T-helper 9 cell (primary cell): ENCODE measurements around the gene ATP9A.
A peak's percentile ranks its signal among the peaks of the same experiment; 100 is the strongest.

Source experiments
- DNase-seq: peaks from one replicate; pipeline ENCODE4 v3.0.0-alpha.2; 2020

The ATP9A gene

DNA sequence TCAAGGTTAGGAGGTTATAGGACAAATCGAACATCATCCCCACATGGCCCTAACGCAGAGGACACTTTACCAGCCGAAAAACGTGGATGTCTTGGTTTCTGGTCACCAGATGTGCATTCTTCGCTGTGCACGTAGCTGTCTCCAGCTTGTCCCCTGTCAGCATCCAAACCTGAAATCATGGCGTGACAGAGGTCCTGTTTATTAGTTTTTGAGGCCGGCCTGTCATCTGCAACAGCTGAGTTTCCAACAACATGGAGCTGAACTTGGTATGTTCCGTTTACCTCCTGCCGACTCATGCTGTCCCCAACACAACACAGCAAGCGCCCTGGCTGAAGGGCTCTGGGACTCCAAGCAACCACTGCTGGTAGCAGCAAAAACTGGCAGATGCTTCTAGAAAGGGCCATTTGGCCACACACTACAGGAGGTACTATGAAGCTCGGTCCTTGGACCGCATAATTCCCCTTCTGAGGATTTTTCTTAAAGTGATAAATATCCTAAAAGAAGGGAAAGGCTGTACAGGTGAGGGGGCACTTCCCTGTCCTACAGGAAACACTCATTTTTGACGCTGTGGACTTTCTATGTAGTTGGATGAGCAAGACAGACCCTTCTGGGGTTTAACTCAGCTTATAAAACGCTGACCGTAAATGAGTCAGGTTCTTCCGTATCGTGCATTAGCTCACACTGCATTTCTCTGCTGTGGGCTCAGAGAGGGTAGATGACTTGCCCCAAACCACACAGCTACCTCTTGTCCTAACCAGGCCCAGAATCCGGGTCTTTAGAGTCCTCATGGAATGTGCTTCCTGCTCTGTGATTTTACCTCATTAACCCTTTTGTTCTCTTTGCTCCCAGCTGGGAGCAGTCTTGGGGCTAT, 146.0 kb downstream of the ATP9A start:
- DNase-seq, result no peak

DNA sequence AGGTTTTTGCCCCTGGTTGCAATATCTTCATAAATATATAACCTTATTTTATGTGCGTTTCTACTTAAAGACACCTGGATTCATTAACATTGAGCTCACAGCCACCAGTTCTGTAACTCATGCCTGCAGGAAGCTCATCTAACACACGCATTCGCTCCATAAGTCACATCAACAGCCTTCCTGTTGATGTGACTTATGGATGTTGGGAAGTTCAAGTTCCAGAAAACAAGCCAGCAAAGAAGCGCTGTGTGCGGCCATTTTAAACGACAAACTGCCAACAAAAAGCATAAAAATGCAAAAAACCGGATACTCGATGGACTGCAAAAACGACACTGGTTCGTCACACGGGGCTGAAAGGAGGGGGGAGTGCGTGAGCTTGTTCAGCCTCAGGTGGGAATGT, 147.8 kb downstream of the ATP9A start:
- DNase-seq, result no peak

DNA sequence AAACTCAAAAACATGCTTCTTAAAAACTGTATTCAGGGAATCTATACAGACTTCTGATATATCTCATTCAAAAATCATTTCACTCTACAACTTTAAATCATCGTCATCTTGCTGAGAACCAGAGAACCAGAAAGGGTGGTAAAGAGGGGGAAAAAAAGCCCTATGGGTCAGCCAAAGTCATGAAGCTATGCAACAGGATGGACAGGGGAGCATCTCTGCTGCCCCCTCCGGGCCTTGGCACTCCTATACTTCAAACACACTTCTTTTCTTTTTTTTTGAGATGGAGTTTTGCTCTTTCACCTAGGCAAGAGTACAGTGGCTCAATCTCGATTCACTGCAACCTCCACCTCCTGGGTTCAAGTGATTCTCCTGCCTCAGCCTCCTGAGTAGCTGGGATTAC, 152.1 kb downstream of the ATP9A start:
- no peak for DNase-seq

DNA sequence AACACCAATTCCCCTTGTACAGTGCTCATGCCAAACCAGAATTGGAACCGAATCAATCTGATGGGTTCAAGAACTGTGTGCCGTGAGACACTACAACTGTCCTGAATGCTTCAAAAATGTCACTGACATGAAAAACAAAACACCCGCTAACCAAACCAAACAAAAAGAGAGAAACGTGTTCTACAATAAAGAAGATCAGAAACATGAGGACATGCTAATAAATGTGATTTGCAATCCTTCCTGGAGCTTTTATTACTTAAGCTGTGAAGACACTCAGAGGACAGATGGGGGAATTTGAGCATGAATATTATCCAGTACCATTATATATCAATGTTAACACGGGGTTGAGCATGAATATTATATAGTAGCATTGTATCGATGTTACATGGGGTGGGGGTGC, 153.5 kb downstream of the ATP9A start:
- DNase-seq, result no peak

DNA sequence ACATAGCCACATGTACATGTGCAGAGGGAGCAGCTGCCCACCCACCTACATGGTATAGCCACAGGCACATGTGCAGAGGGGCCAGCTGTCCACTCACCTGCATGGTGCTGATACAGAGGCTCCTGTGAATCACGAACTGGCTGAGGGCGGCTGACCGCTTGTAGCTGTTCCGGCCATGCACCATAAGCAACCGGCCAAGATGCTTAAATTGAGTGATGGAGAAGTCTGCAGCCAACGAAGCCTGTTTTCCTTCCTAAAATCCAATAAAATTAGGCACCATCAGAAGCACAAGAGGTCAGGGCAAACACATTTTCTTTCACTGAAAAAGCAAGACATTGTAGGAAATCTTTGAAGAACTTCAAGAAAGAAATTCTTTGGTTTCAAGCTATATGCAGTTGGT, 154.6 kb downstream of the ATP9A start:
- DNase-seq, result no peak

DNA sequence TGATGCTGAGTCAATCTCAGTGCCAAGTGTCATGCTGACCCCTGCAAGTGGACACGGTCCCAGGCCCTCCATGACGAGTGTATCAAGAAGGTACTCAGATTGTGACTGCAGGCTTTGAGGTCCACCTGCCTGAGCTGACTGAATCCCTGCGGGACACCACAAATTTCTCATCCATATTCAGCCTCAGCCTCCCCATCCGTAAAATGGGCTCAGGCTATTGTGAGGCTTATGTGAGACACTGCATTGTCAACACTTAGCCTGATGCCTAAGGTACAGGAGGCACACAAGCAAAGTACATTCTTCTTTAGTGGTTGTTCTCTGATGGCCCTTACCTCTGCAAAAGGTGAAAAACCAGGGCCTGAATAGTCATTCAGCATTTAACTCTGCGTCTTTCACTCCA, 155.3 kb downstream of the ATP9A start:
- DNase-seq, result no peak

DNA sequence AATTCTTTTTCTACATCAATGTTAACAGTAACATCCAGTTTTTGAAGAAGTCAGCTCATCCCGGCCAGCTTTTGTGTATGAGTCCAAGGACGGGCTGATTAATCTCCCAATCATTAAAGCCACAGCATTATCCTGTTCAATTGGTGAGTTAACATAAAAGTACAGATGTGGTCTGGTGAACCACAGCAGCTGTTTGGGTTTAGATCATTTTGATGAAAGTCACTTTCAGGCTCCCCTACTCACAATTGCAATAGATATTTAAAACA, 156.6 kb downstream of the ATP9A start:
- DNase-seq, result no peak

DNA sequence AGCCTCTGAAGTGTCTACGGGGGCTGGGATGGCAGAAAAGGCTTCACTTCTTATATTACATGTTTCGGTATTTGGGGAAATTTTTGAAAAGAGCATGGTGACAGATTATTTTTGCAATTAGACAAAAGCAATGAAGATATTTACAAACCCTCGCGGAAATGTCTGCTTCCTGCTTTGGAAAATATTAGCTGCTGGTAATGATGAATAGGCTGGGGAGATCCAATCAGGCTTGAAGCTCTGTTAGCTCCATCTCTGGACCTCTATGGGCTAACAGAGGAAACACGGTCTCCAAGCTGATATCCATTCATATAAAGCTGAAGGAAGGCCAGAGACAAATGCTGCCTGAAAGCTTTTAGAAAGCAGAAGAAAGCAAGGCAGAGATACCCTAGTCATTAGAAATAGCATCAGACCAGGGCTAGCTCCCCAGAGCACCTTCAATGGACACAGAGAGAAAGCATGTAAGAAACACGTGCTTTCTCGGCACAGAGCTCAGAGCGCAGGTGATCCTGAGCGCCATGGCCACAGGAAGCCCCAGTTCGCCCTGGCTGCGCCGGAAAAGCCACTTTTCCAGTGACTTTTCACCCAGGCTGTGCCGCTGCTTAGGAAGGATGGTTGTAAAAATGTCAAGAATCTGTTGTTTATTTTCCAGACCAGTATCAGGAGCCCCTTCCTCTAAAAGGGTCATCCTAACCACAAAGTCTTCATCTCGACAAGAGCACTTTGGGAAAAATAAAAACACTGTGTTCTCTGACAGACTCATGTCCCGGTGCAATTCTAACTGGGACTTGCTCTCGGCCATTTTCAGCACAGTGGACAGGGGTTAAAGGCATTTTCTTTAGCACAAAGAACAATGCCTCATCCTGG, 157.2 kb downstream of the ATP9A start:
- DNase-seq, result no peak

DNA sequence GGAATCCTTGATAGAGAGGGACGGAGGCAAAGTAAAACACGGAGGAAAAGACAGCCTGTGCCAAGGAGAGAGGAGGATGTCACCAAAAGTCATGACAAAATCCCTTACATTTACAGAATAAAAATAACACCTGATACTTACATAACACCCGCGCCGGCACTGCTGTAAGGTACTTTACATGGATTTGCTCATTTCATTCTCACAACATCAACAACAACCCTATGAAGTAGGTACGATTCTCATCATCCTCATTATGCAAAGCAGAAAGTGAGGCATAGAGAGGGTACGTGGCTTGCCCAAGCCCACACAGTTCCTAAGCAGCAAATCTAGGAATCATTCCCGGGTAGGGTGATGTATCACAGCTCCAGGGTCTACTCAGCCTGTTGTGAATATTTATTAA, 158.1 kb downstream of the ATP9A start:
- DNase-seq, result no peak

DNA sequence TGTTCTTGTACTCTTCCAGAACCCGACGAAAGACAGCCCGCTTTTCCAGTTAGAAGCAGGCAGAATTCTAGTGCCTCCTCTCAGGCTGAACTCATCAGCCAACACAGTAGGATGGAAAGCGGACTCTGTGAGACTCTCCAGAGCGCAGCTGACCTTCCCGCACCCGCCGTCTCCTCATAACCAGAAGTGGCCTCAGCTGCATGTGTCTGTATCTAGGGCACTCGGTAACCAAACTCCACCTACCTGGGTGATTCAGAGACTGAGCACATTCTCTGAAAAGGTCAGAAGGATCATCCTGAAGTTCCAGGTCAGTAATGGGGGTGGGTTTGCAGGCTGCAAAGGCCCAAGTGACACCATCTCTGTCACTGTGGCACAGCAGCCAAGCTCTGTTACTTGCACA, 158.9 kb downstream of the ATP9A start:
- DNase-seq, result no peak

DNA sequence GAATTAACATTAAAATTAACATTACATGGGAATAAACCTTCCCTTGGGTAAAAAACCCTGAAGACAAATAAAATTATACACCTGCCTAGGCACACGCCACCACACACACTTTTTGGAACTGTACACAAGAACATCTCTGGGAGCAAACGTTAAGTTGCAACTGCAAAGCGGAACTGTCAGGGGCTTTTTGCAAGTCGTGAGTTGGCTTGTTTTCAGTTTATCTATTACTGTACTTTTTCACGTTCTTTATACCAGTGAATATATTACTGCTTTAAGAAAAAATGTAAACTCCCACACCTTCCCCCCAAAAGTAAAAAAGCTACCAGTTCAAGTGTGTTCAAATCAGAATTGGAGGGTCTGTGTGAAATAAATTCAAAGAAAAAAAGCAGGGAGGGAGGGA, 160.1 kb downstream of the ATP9A start:
- DNase-seq, result no peak

DNA sequence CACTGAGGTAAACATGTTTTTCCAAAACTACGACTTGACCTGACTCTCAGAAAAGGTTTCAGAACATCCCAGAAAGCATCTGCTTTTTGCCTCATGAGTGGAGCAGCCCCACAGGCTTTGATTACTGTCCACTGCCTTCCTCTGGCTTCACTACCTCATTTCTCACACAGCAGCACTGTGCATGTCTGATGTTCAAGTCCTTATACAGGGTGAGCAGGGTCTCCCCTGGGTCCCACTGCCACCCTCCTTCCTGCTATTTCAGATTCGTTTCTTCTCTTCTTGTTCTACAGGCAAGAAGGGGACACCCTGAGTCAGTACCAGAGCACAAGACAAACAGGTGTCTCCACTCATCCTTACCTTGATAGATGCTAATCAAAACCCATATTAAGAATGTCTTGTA, 161.0 kb downstream of the ATP9A start:
- DNase-seq, result no peak

DNA sequence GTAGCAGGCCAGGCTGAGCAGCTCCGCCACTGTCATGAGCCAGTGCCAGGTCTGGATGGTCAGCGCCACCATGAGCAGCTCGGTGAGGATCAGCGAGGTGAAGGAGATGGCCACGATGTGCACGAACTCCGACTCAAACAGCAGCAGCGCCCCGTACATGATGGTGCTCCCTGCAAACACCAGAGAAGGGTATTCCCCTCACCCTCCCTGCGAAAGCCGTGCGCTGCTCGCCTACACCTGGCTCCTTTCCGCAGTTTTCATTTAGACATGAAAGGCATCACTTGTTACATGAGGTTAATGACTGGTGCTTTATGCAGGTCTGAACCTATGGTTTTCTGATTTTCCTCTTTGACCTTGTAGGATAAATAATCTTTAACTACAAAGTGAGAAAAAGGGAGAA, 163.3 kb downstream of the ATP9A start:
- DNase-seq, result no peak

DNA sequence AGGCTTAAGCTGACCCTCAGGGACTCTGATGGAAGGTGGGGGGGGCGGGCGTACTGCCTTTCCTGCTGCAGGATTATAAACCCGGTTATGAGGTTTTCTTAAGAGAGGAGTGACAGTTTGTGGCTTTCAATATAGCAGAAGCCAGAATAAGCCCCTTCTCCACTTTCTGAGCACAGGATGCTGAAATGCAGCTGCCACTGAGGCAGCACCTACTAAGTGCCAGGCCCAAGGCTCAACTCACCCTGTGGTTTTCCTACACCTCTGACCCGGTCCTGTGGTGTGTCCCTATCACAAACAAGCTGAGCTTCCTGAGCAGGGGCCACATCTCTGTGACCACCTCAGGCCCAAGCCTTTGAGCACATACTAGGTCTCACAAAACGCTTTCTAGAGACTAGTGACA, 166.1 kb downstream of the ATP9A start:
- no peak for DNase-seq

DNA sequence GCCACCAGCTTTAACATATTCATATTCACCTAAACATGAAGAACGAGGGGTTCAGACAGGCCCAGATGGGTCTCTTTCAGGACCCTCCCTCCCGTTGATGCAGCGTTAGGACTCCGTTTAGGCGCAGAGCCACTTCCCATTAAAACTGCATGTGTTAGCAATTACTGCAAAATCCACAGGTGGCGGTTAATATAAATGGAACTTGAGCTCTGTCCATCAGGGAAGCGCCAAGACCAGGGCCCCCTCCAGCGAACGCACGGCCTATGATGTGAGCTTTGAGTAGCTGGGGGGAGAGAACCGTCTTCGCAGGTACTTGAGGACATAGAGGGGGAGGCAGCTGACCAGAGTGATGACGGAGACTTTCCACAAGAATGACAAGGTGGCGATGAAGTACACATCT, 167.2 kb downstream of the ATP9A start:
- no peak for DNase-seq

DNA sequence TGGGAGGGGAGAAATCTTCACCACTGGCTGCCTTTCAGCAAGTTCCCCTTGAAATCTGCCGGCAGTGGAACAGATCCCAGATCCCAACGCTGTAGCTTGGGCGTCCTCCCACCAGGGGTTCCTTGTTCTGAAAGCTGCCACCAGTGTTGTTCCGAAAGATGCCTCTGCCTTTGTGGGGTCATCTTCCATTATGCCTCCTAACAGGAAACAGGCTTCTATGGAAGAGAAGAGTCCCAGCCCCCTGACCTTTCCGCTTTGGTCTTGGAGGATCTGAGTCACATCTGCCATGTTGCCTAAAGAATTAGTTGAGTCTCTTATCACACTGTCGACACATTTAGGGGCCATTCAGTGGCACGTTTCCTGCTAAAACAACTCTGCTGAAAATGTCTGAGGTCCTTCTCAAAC, 168.2 kb downstream of the ATP9A start:
- DNase-seq, result no peak

DNA sequence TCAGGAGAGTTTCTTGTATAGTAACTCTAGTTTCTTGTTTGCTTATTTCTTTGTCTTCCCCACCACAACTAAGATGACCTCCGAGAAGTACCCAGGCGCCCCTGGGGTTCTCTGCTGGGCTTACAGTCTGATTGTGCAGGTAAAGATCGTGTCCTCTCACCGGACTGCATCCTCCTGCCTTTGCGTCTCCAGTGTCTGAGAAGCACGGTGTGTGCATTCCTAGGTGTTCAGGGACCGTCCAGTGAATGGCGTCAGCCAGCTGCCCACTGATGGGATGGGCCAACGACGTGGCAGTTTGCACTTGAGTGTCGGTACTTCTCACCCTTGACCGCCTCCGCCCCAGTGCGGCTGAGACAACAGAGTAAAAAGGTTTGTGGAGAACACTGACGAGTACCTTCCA, 169.6 kb downstream of the ATP9A start:
- DNase-seq, result no peak

DNA sequence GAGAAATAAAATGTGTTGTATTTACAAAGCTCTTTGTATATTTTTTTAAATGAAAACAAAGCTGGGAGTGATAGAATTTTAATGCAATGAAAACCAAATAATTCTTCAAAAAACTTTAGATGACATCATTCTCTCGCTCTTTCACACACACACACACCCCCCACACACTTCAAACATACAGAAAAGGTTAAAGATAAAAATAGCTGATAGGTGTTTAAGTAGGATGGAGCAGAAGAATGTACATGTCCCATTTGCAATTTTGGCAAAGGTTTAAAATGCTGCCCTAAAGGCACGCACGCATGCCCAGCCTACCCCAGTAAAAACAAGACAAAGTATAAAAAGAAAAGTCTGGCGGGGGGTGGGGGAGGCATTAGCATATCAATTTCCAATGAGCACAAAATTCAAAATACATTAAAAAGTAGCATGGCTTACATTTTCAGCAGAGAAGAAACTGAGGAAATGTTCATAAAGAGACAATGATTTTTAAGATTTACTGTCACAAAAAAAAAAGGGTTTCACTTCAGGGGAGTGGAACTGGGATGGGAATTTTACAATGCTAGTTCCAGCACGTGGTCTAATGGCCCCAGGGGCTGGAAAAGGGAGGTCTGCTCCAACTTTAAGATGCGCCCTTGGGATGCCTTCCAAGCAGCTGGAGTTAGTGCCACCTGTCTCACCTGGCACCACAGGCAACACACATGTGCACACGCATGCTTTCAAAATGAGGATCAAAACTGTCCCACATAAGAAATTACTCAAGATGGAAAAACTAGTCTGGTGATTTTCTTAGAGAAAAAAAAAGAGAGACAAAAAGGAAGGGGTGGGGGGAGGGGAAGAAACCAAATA, 170.6 kb downstream of the ATP9A start:
- no peak for DNase-seq

DNA sequence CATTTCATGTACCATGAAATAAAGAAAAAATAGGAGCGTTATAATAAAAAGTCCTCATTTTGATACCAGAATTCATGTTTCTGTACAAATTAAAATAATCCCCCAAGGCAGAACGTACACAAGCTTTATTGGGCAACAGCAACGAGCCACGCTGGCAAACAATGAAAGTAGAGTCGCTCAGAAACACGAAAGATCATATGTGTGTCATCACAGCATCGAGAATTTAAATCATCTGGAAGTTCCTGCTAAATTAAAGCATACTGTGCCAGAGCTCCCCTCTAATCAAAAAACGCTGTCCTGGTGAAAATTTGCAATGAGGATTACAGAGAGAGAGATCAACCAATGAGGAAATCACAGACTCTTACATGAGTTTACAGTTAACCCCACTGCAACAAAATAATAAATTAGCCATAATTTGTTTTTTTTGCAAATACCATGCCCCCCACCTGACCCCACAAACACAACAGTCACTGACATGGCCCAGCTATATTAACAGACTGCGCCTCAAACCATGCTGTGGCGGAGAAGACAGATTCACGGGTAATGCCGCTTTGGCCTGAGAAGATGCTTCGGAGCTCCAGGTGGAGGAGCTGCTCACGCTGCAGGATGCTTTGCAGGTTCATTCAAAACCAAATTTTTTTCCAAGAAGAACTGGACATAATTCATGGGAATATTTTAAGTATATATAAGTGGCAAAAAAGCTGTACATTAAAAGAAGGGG, 171.4 kb downstream of the ATP9A start:
- DNase-seq, result no peak

DNA sequence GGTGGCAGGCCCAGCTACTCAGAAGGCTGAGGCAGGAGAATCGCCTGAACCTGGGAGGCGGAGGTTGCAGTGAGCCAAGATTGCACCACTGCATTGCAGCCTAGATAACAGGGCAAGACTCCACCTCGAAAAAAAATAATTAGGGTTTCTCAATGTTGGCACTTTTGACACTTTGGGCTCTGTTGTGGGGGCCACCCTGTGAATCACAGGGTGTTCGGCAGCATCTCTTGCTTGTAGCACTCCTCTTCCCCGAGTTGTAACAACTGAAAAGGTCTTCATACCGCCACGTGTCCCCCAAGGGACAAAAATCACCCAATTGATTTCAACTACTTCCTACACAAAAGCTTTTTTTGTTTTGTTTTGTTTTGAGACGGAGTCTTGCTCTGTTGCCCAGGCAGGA, 172.4 kb downstream of the ATP9A start:
- DNase-seq, result no peak

DNA sequence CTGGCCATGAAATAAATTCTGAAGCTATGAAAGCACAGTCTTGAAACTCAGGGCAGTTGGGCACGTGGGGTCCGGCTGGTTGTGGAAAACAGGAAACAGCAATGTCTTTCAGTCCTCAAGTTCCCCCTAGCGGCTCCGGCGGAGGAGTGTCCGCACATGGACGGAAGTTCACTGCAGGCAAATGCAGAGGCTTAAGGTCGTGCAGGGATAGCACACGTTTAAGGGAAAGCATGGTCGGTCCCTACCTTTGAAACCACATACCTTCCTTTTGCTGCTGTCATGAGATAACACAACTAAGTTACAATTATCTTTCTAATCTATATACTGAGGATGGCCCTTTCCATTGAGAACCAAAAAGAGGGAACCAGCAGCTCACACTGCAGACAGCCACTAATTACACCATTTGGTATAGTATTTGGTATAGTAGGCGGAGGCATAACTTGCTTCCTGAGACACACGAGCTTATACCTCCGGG, 173.1 kb downstream of the ATP9A start:
- DNase-seq, result peak; percentile 60

DNA sequence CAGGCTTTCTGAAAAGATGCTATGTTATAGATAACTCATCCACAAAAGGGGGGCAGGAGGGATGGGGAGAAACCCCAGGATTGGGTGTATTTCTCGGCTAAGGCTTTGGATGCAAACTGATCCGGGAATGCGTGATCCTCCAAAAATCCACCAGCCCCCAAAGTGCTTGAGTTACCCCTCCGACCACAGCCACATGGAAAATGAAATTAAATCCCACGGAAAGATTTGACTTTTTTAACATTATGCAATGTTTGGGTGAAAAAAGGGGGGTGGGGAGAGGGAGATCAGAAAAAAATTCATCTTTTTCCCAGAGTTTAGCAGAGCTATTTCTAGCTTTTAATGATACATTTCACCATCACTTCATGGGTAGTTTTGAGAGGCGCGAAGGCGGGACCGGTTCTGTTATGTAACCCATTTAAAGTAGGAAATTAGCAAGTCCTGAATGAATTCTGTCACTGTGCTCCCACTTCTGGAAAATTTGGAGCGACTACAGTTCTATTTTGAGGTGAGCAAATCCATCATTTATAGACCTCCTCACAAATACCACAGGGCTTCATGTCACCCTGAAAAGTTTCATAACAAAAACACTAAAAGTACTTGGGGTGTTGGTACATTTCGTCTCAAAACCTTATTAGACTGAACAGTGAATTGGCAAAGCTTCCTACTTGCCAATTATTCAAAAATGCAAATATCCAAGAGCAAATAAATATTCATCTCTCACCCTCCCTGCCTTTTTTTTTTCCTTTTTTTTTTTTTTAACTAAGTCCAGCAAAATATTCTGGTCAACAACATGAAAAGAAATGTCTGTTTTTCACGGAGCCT, 173.7 kb downstream of the ATP9A start:
- no peak for DNase-seq
